ENCODE measurements around the gene STX11.

DNA sequence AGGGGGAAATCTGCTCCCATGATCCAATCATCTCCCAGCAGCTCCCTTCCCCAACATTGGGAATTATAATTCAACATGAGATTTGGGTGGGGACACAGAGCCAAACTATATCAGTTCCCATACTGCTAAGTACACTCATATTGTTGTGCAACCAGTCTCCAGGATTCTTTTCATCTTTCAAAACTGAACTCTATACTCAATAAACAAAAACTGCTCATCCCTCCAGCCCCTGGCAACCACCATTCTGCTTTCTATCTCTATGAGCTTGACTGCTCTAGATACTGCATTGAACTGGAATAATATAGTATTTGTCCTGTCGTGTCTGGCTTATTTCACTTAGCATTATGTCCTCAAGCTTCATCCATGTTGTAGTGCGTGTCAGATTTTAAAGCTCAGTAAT lies 42.9 kb downstream of the STX11 start:
- TF ChIP-seq, protein P1, sequence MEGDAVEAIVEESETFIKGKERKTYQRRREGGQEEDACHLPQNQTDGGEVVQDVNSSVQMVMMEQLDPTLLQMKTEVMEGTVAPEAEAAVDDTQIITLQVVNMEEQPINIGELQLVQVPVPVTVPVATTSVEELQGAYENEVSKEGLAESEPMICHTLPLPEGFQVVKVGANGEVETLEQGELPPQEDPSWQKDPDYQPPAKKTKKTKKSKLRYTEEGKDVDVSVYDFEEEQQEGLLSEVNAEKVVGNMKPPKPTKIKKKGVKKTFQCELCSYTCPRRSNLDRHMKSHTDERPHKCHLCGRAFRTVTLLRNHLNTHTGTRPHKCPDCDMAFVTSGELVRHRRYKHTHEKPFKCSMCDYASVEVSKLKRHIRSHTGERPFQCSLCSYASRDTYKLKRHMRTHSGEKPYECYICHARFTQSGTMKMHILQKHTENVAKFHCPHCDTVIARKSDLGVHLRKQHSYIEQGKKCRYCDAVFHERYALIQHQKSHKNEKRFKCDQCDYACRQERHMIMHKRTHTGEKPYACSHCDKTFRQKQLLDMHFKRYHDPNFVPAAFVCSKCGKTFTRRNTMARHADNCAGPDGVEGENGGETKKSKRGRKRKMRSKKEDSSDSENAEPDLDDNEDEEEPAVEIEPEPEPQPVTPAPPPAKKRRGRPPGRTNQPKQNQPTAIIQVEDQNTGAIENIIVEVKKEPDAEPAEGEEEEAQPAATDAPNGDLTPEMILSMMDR (IDR thresholded peaks at IDR 0.05): no peak
- TF ChIP-seq POLR2A (IDR thresholded peaks at IDR 0.05): no peak
- no peak for TF ChIP-seq POLR2AphosphoS5 (IDR thresholded peaks at IDR 0.05)

All from breast epithelium (tissue), 3 donors.